Gastrocnemius medialis (tissue), 4 donors: Measurements from ENCODE around the gene MUC16.

ENCODE experiments used
- CTCF ChIP-seq, 5 experiments: fragments of 450-650 bp in 3 of 5; fragments of 200-600 bp in 2 of 5; sonication (generic) in 2 of 5; IDR thresholded peaks in 4 of 5; conservative IDR thresholded peaks in 1 of 5; 1 replicate in 4 of 5; 2 replicates in 1 of 5; pipeline ENCODE4 v1.5.1; 2016 to 2019; ENCODE audit warnings: antibody characterized with exemption in 5 of 5, mild to moderate bottlenecking in 3 of 5, moderate library complexity in 3 of 5
- POLR2A ChIP-seq, 2 donors: fragments of 450-650 bp; IDR thresholded peaks; one replicate each; pipeline ENCODE4 v1.6.1; 2017; ENCODE audit warnings: antibody characterized with exemption in 2 of 2, mild to moderate bottlenecking in 2 of 2, moderate library complexity in 2 of 2

- TF ChIP-seq CTCF (IDR thresholded peaks at IDR 0.05 in 4 of 5, conservative IDR thresholded peaks at IDR 0.05 in 1 of 5) (no peak), POLR2A (IDR thresholded peaks at IDR 0.05) (no peak)
Measured at GRCh38 chr19:9009431-9009830, 778 bp downstream of the MUC16 start.
